ENCODE data around the gene KCNG2.
A peak's percentile ranks its signal among the peaks of the same experiment; 100 is the strongest.
"Not testable (repeated sequence)": the region's sequence is repeated elsewhere in the genome, so short reads cannot be mapped to it uniquely, and the experiment has no call there.

Gene KCNG2

DNA sequence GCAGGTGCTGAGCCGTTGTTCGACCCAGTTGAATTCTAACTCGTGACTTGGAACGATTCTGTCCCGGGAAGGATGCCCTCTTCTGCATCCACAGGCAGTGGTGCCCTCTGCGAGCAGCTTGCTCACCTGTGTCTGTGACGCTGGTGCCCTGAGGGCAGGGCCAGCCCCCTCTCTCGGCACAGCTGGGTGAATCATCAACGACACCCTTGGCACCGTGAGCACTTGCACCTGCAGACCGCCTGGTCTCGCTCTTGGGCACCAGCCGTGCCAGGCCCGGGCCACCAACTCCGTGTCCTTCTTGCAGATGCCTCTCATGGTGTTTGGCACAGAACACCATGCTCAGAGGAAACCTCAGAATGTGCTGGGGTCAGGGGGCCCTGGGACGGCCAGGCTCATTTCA is 78.8 kb downstream of the KCNG2 start:
- Mint-ChIP-seq H3K27ac (no peak overlapping the region), H3K9me3 (peaks cover 20% of the 10 kb centered on the region), H3K36me3 (ENCODE audit: low read depth) (peaks cover 6% of the 10 kb centered on the region), H3K27me3 (ENCODE audit: low read depth, poor library complexity) (peaks cover 10% of the 10 kb centered on the region), H3K4me1 (peaks cover 49% of the 10 kb centered on the region), H3K4me3 (no peak overlapping the region)
- no peak for DNase-seq
- TF ChIP-seq, protein P1, sequence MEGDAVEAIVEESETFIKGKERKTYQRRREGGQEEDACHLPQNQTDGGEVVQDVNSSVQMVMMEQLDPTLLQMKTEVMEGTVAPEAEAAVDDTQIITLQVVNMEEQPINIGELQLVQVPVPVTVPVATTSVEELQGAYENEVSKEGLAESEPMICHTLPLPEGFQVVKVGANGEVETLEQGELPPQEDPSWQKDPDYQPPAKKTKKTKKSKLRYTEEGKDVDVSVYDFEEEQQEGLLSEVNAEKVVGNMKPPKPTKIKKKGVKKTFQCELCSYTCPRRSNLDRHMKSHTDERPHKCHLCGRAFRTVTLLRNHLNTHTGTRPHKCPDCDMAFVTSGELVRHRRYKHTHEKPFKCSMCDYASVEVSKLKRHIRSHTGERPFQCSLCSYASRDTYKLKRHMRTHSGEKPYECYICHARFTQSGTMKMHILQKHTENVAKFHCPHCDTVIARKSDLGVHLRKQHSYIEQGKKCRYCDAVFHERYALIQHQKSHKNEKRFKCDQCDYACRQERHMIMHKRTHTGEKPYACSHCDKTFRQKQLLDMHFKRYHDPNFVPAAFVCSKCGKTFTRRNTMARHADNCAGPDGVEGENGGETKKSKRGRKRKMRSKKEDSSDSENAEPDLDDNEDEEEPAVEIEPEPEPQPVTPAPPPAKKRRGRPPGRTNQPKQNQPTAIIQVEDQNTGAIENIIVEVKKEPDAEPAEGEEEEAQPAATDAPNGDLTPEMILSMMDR (IDR thresholded peaks at IDR 0.05) = no peak

DNA sequence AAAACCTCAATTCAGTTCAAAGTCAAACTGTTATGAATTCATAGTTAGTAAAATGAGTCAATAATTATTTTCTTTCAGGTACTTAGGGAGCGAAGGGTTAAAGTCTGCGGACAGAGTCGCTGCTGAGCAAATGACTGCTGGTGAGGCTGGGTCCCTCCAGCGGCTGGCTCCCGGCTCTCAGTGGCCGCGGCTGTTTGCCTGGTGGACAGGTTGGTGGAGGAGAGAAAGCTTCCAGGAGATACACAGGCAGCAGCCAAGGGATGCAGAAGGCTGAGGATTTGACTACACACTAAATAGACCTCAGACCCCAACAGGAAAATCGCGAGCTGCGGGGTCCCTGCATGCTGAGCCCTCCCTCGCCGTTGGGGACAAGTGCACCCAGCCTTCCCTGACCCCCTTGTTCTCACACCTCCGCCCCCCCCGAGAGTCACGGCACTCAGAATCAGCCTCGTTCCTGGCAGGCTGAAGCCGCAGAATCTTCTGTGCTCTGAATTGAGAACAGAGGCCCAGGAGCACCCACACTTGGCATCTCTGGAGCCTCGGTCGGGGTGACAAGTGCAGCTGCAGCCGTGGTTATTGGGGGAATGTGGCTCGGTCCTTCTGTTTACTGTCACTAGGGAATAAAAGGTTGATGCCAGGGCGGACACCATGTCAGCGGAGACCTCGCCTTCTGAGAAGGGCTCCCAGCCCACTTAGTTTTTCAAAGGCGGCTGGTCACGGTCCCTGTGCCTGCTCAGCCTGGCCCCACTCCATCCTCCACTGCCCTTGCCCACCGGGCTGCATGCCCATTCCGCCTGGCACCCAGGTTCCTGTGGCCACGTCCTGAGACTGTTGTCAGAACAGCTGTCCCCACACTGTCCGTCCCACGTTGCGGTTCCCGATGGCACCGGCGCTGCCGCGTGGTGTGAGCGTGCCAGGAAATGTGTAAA is 79.7 kb downstream of the KCNG2 start:
- peaks cover 10% of the 10 kb centered on the region for H3K27me3 Mint-ChIP-seq (ENCODE audit: low read depth, poor library complexity)
- peaks cover 47% of the 10 kb centered on the region for H3K4me1 Mint-ChIP-seq
- H3K4me3 Mint-ChIP-seq = peak overlapping the region; percentile 40
- peaks cover 29% of the 10 kb centered on the region for H3K9me3 Mint-ChIP-seq
- DNase-seq = peak; percentile 50
- TF ChIP-seq, protein P1 (IDR thresholded peaks at IDR 0.05) = no peak
- no peak overlapping the region for H3K27ac Mint-ChIP-seq
- peaks cover 10% of the 10 kb centered on the region for H3K36me3 Mint-ChIP-seq (ENCODE audit: low read depth)

DNA sequence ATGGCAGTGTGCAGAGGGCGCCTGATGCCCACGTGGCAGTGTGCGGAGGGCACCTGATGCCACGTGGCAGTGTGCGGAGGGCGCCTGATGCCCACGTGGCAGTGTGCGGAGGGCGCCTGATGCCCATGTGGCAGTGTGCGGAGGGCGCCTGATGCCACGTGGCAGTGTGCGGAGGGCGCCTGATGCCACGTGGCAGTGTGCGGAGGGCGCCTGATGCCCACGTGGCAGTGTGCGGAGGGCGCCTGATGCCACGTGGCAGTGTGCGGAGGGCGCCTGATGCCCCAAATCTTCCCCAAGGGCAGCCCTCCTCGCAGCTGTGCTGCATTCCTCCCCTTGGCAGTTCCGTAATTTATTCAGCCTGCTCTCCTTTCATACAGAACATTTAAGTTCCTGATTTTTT is 80.5 kb downstream of the KCNG2 start:
- Mint-ChIP-seq H3K27me3 (ENCODE audit: low read depth, poor library complexity) (peaks cover 10% of the 10 kb centered on the region), H3K4me1 (peaks cover 39% of the 10 kb centered on the region), H3K9me3 (peaks cover 31% of the 10 kb centered on the region)
- not testable (repeated sequence) for DNase-seq; H3K4me3 Mint-ChIP-seq; H3K36me3 Mint-ChIP-seq (ENCODE audit: low read depth); H3K27ac Mint-ChIP-seq

DNA sequence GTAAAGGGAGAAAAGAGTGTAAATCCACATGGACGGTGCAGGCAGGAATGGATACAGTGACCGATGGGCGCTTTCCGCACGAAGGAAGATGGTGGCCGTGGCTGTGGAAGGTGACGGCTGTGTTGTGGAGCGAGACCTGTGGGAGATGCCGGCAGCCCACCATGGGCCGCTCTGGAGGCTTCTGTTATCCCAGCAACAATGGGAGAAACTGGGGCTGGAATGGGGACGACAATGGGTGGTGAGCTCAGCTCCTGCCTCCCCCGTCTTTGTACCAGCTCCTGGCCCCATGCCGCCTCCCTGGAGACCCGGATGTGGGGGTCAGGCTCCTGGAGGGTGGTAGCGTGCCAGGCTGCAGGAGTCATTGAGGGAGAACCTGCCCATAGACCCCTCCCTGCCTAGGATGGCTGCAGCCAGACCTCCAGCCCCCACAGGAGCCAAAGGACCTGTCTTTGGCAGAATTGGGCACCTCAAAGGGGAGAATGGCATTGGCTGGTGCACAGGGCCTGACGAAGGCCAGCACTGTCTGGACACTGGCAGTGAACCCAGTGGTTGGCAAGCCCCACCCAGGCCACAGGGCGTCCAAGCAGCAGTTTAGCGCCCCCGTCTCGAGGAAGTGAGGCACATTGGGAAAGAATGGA is 81.1 kb downstream of the KCNG2 start:
- TF ChIP-seq, protein P1 (IDR thresholded peaks at IDR 0.05) = no peak
- no peak for DNase-seq
- H3K4me1 Mint-ChIP-seq = peaks cover 33% of the 10 kb centered on the region

DNA sequence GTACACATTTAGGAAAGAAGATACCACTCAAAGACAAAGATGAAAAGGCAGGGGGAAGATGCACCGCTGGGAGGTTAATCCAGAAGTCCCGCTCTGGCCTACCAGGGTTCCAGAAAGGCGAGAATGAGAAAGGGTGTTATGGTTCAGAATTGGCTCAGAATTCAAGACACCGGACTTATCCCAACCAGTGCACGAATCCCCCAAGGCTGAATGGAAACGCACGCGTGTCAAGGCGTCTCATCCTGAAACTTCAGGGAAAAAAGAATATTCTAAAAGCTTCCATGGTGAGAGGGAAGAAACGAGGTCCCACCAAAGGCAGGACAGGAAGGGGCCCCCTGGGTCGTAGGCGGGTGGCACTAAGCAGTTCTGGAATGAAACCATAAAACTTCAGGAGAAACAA is 81.8 kb downstream of the KCNG2 start:
- Mint-ChIP-seq H3K4me3 (no peak overlapping the region), H3K4me1 (peaks cover 26% of the 10 kb centered on the region), H3K27ac (no peak overlapping the region), H3K27me3 (ENCODE audit: low read depth, poor library complexity) (peaks cover 10% of the 10 kb centered on the region), H3K36me3 (ENCODE audit: low read depth) (peaks cover 10% of the 10 kb centered on the region), H3K9me3 (peaks cover 36% of the 10 kb centered on the region)
- no peak for DNase-seq
- TF ChIP-seq, protein P1 (IDR thresholded peaks at IDR 0.05) = no peak

More for the DNA sequence above, 81.1 kb downstream of the KCNG2 start:
- peaks cover 34% of the 10 kb centered on the region for H3K9me3 Mint-ChIP-seq
- H3K4me3 Mint-ChIP-seq = no peak overlapping the region
- H3K27me3 Mint-ChIP-seq (ENCODE audit: low read depth, poor library complexity) = peaks cover 10% of the 10 kb centered on the region
- no peak overlapping the region for H3K27ac Mint-ChIP-seq
- peaks cover 10% of the 10 kb centered on the region for H3K36me3 Mint-ChIP-seq (ENCODE audit: low read depth)

DNA sequence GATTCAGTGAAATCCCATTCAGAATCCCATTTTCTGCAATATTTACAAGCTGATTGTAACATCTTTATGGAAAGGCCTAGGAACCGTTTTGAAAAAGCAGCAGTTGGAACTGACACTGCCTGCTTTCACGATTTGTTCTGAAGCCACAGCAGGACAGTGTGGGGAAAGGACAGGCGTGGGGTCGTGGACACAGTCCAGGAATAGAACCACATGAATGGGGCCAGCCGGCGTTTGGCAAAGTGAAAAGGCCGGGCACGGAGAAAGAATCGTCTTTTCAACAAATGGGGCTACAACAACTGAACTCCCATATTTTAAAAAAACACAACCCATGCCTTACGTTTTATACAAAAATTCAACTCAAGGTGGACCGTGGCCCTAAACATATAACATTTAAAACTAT is 84.0 kb downstream of the KCNG2 start:
- H3K4me3 Mint-ChIP-seq = no peak overlapping the region
- H3K27me3 Mint-ChIP-seq (ENCODE audit: low read depth, poor library complexity) = peaks cover 10% of the 10 kb centered on the region
- H3K4me1 Mint-ChIP-seq = peaks cover 12% of the 10 kb centered on the region
- H3K27ac Mint-ChIP-seq = no peak overlapping the region
- no peak for DNase-seq
- H3K9me3 Mint-ChIP-seq = peaks cover 41% of the 10 kb centered on the region
- TF ChIP-seq, protein P1 (IDR thresholded peaks at IDR 0.05) = no peak
- H3K36me3 Mint-ChIP-seq (ENCODE audit: low read depth) = peaks cover 10% of the 10 kb centered on the region

All from nephron progenitor cell (in vitro differentiated cells).